ENCODE measurements around the gene OR52A1.

The OR52A1 gene

DNA sequence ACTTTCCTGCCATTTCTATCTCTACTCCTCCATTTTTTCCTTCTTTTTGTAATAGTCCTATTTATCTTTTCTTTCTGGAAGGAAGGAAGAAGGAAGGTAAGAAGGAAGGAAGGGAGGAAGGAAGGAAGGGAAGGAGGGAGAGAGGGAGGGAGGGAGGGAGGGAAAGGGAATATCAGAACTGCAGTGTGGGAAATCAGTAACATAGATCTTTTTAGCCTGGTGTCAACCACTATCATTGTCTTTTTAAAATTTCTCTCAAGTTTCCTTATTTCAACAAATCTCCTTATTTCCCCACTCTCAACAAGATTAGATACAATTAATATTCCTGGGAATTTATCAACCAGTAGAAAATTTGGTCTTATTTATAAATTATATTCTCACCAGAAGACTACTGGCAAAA is 51.5 kb downstream of the OR52A1 start:
- TF ChIP-seq, protein P1, sequence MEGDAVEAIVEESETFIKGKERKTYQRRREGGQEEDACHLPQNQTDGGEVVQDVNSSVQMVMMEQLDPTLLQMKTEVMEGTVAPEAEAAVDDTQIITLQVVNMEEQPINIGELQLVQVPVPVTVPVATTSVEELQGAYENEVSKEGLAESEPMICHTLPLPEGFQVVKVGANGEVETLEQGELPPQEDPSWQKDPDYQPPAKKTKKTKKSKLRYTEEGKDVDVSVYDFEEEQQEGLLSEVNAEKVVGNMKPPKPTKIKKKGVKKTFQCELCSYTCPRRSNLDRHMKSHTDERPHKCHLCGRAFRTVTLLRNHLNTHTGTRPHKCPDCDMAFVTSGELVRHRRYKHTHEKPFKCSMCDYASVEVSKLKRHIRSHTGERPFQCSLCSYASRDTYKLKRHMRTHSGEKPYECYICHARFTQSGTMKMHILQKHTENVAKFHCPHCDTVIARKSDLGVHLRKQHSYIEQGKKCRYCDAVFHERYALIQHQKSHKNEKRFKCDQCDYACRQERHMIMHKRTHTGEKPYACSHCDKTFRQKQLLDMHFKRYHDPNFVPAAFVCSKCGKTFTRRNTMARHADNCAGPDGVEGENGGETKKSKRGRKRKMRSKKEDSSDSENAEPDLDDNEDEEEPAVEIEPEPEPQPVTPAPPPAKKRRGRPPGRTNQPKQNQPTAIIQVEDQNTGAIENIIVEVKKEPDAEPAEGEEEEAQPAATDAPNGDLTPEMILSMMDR (conservative IDR thresholded peaks at IDR 0.05): no peak
- H3K27ac ChIP-seq: no peak overlapping the region

DNA sequence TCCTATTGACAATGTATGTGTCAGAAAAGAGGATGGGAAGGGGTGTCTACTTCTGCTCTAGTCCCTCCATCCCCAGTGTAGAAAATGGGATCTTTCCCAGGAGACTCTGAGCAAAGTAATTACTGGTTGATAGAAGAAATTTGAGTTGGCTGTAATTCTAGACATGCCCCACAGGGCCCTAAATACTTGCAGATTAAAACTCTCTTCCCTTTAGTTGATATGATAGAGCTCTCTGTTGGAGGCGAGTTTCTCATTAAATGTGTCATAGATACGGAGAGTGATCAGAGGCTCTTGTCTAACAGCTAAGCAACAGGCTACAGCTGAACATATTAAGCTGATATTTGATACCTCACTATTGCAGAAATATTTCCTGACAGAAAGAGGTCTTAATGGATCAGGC is 52.3 kb downstream of the OR52A1 start:
- TF ChIP-seq, protein P1 (conservative IDR thresholded peaks at IDR 0.05): no peak
- no peak overlapping the region for H3K27ac ChIP-seq

DNA sequence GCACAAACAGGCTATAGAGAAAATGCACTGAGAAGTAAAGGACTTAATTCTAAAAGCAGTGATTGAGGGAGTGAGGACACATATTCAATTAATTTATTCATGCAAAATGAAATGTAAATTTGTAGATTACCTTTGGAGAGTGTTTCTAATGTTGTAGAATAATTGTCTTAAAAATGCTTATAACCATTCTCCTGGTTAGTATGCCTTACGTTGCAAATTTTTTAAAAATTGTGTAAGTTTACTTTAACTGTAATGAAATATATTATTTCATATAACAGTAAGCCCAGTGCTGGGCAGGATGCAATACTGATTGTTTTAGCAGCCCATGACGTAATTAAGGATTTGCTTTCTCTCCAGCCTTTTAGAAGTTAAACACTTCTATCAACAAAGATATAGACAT is 58.5 kb downstream of the OR52A1 start:
- no peak overlapping the region for H3K27ac ChIP-seq
- TF ChIP-seq, protein P1 (conservative IDR thresholded peaks at IDR 0.05): no peak
